ENCODE results near the gene RCSD1. TPM values are rescaled to one million over a fixed set of nuclear protein-coding genes. Genes with fewer than 3 reads are reported as not detected.

Gene RCSD1
- total RNA-seq, 1 experiment from 2014 or later = 0.50 TPM

DNA sequence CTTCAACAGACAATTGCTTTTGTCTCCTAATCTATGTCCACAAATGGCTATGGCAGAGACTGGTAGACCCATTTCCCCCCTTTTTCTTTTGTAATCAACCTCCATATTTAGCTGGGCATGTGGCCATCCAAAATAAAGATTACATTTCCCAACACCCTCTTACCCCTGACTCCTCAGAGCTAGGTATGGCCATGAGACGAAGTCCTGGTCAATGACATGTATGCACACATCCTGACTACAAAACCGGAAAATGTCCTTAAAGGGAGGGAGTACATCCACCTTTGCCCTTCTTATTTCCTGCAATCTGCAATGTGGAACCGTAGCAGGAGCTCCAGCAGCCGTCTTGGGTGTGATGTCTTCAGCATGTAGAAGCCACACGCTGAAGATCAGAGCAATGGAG is 36.2 kb upstream of the RCSD1 start:
- DNase-seq (ENCODE audit: low spot score) (no peak), ATAC-seq (no peak)
- Mint-ChIP-seq H3K36me3 (peaks cover 4% of the 10 kb centered on the region; the same call in 1 of the 2 replicates), H3K27ac (no peak overlapping the region), H3K9me3 (peaks cover 31% of the 10 kb centered on the region), H3K4me1 (no peaks in the 10 kb centered on the region), H3K4me3 (no peak overlapping the region), H3K27me3 (ENCODE audit: low read depth) (no peaks in the 10 kb centered on the region)
- POLR2A ChIA-PET = no interaction called here
- CTCF ChIA-PET = interaction anchor here (0.6 kb wide), 1 partner anchor 632 kb away, joined by 5 read pairs; no protein-coding TSS in a partner anchor
- TF ChIP-seq, protein P1, sequence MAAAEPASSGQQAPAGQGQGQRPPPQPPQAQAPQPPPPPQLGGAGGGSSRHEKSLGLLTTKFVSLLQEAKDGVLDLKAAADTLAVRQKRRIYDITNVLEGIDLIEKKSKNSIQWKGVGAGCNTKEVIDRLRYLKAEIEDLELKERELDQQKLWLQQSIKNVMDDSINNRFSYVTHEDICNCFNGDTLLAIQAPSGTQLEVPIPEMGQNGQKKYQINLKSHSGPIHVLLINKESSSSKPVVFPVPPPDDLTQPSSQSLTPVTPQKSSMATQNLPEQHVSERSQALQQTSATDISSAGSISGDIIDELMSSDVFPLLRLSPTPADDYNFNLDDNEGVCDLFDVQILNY (CRISPR knock-in tag; IDR thresholded peaks at IDR 0.05) = no peak
- TF ChIP-seq, protein P2, sequence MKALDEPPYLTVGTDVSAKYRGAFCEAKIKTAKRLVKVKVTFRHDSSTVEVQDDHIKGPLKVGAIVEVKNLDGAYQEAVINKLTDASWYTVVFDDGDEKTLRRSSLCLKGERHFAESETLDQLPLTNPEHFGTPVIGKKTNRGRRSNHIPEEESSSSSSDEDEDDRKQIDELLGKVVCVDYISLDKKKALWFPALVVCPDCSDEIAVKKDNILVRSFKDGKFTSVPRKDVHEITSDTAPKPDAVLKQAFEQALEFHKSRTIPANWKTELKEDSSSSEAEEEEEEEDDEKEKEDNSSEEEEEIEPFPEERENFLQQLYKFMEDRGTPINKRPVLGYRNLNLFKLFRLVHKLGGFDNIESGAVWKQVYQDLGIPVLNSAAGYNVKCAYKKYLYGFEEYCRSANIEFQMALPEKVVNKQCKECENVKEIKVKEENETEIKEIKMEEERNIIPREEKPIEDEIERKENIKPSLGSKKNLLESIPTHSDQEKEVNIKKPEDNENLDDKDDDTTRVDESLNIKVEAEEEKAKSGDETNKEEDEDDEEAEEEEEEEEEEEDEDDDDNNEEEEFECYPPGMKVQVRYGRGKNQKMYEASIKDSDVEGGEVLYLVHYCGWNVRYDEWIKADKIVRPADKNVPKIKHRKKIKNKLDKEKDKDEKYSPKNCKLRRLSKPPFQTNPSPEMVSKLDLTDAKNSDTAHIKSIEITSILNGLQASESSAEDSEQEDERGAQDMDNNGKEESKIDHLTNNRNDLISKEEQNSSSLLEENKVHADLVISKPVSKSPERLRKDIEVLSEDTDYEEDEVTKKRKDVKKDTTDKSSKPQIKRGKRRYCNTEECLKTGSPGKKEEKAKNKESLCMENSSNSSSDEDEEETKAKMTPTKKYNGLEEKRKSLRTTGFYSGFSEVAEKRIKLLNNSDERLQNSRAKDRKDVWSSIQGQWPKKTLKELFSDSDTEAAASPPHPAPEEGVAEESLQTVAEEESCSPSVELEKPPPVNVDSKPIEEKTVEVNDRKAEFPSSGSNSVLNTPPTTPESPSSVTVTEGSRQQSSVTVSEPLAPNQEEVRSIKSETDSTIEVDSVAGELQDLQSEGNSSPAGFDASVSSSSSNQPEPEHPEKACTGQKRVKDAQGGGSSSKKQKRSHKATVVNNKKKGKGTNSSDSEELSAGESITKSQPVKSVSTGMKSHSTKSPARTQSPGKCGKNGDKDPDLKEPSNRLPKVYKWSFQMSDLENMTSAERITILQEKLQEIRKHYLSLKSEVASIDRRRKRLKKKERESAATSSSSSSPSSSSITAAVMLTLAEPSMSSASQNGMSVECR (CRISPR knock-in tag; IDR thresholded peaks at IDR 0.05; ENCODE audit: borderline replicate concordance) = no peak
- TF ChIP-seq, protein P3, sequence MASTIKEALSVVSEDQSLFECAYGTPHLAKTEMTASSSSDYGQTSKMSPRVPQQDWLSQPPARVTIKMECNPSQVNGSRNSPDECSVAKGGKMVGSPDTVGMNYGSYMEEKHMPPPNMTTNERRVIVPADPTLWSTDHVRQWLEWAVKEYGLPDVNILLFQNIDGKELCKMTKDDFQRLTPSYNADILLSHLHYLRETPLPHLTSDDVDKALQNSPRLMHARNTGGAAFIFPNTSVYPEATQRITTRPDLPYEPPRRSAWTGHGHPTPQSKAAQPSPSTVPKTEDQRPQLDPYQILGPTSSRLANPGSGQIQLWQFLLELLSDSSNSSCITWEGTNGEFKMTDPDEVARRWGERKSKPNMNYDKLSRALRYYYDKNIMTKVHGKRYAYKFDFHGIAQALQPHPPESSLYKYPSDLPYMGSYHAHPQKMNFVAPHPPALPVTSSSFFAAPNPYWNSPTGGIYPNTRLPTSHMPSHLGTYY (CRISPR knock-in tag; IDR thresholded peaks at IDR 0.05) = no peak
- TF ChIP-seq ZNF423 (CRISPR knock-in tag; IDR thresholded peaks at IDR 0.05) (no peak), NR1H2 (CRISPR knock-in tag; IDR thresholded peaks at IDR 0.05) (no peak)
- TF ChIP-seq, protein P4, sequence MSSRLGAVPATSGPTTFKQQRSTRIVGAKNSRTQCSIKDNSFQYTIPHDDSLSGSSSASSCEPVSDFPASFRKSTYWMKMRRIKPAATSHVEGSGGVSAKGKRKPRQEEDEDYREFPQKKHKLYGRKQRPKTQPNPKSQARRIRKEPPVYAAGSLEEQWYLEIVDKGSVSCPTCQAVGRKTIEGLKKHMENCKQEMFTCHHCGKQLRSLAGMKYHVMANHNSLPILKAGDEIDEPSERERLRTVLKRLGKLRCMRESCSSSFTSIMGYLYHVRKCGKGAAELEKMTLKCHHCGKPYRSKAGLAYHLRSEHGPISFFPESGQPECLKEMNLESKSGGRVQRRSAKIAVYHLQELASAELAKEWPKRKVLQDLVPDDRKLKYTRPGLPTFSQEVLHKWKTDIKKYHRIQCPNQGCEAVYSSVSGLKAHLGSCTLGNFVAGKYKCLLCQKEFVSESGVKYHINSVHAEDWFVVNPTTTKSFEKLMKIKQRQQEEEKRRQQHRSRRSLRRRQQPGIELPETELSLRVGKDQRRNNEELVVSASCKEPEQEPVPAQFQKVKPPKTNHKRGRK (CRISPR knock-in tag; IDR thresholded peaks at IDR 0.05; ENCODE audit: borderline replicate concordance) = no peak
- TF ChIP-seq, protein P5, sequence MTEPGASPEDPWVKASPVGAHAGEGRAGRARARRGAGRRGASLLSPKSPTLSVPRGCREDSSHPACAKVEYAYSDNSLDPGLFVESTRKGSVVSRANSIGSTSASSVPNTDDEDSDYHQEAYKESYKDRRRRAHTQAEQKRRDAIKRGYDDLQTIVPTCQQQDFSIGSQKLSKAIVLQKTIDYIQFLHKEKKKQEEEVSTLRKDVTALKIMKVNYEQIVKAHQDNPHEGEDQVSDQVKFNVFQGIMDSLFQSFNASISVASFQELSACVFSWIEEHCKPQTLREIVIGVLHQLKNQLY (CRISPR knock-in tag; IDR thresholded peaks at IDR 0.05) = no peak

DNA sequence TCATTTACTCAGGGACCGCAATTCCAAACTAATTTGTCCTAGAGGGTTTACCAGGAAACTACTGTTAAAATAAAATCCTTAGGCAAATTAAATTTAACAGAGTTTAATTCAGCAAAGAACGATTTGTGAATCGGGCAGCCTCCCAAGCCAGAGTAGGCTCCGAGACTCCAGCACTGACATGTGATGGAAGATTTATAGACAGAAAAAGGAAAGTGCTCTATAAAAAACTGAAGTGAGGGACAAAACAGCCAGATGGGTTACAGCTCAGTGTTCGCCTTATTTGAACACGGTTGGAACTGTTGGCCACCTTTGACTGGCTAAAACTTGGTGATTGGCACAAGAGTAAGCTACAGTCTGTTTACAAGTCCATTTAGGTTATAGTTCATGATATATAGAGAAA is 35.2 kb upstream of the RCSD1 start:
- H3K4me3 Mint-ChIP-seq = no peak overlapping the region
- CTCF ChIA-PET = no interaction called here
- POLR2A ChIA-PET = no interaction called here
- DNase-seq (ENCODE audit: low spot score) = no peak
- H3K4me1 Mint-ChIP-seq = no peaks in the 10 kb centered on the region
- H3K27ac Mint-ChIP-seq = no peak overlapping the region
- H3K36me3 Mint-ChIP-seq = 0 out of 2 replicates have a peak, but pooled peaks cover under 1% of the 10 kb centered on the region
- TF ChIP-seq FOXK1 (CRISPR knock-in tag; IDR thresholded peaks at IDR 0.05) (no peak), ZNF317 (CRISPR knock-in tag; IDR thresholded peaks at IDR 0.05; ENCODE audit: borderline replicate concordance, low read depth) (no peak)
- peaks cover 26% of the 10 kb centered on the region for H3K9me3 Mint-ChIP-seq
- ATAC-seq = no peak
- no peaks in the 10 kb centered on the region for H3K27me3 Mint-ChIP-seq (ENCODE audit: low read depth)

DNA sequence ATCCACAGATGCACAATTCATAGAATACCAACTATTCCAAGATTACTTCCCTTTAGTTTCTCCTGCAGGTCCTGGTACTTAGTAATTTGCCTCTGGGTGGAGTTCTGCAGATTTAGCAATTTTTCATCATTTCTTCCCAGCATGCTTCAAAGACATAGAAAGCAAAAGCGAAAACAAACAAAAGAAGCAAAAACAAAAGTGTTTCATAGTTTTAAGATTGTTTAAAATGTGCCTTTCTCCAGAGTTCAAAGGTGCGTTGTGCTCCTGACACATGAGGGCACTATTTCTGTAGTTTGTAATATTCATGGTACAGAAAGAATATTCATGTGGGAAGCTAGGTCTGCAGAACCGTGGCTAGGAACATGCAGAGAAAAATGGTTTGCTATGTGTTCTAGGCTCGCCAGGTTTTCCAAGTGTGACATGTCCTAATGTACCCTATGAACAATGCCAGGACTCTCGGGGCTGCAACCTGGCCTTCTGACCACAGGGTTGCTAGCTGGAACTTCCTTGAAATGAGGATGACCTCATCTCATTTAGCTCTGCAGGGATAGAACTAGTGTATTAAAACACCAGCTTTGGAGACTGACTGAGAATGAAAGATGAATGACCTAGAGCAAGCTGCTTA is 30.0 kb upstream of the RCSD1 start:
- ChIA-PET POLR2A (interaction anchor here (0.6 kb wide), 1 partner anchor 117 kb away, joined by 3 read pairs; no protein-coding TSS in a partner anchor), CTCF (interaction anchor here (1.0 to 3.1 kb wide), 3 partner anchors 17 to 87 kb away, joined by 4 to 37 read pairs (median 4); no protein-coding TSS in a partner anchor)
- Mint-ChIP-seq H3K9me3 (peaks cover 21% of the 10 kb centered on the region), H3K4me1 (peaks cover 2% of the 10 kb centered on the region; the same call in 1 of the 2 replicates), H3K27me3 (ENCODE audit: low read depth) (no peaks in the 10 kb centered on the region), H3K27ac (no peak overlapping the region), H3K4me3 (no peak overlapping the region), H3K36me3 (no peaks in the 10 kb centered on the region)
- TF ChIP-seq CREM (CRISPR knock-in tag; IDR thresholded peaks at IDR 0.05) (no peak), IRF2 (CRISPR knock-in tag; IDR thresholded peaks at IDR 0.05; ENCODE audit: borderline replicate concordance, low read depth) (no peak), ZBTB21 (CRISPR knock-in tag; IDR thresholded peaks at IDR 0.05; ENCODE audit: borderline replicate concordance) (no peak)
- TF ChIP-seq, protein P6, sequence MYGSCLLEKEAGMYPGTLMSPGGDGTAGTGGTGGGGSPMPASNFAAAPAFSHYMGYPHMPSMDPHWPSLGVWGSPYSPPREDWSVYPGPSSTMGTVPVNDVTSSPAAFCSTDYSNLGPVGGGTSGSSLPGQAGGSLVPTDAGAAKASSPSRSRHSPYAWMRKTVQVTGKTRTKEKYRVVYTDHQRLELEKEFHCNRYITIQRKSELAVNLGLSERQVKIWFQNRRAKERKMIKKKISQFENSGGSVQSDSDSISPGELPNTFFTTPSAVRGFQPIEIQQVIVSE (CRISPR knock-in tag; IDR thresholded peaks at IDR 0.05; ENCODE audit: borderline replicate concordance) = no peak
- TF ChIP-seq, protein P7, sequence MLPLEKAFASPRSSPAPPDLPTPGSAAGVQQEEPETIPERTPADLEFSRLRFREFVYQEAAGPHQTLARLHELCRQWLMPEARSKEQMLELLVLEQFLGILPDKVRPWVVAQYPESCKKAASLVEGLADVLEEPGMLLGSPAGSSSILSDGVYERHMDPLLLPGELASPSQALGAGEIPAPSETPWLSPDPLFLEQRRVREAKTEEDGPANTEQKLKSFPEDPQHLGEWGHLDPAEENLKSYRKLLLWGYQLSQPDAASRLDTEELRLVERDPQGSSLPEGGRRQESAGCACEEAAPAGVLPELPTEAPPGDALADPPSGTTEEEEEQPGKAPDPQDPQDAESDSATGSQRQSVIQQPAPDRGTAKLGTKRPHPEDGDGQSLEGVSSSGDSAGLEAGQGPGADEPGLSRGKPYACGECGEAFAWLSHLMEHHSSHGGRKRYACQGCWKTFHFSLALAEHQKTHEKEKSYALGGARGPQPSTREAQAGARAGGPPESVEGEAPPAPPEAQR (CRISPR knock-in tag; IDR thresholded peaks at IDR 0.05) = no peak
- TF ChIP-seq, protein P8, sequence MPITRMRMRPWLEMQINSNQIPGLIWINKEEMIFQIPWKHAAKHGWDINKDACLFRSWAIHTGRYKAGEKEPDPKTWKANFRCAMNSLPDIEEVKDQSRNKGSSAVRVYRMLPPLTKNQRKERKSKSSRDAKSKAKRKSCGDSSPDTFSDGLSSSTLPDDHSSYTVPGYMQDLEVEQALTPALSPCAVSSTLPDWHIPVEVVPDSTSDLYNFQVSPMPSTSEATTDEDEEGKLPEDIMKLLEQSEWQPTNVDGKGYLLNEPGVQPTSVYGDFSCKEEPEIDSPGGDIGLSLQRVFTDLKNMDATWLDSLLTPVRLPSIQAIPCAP (CRISPR knock-in tag; IDR thresholded peaks at IDR 0.05) = no peak
- ATAC-seq (no peak), DNase-seq (ENCODE audit: low spot score) (no peak)

All from WTC11 (cell line).